Type B pancreatic cell (in vitro differentiated cells): ENCODE results near the gene CHD3. TPM values are rescaled to one million over a fixed set of nuclear protein-coding genes. Genes with fewer than 3 reads are reported as not detected.

Experiments
- DNase-seq: peaks from one replicate; pipeline ENCODE4 v3.0.0; 2021; ENCODE audit warnings: mixed read lengths; ENCODE audit not compliant: unreplicated experiment; ENCODE audit errors: extremely low spot score
- H3K27ac Mint-ChIP-seq: 2 replicates; pipeline ENCODE4 v1.8.0; 2021; ENCODE audit warnings: mild to moderate bottlenecking, mixed read lengths
- H3K27me3 Mint-ChIP-seq: 2 replicates; pipeline ENCODE4 v1.8.0; 2021; ENCODE audit warnings: mixed read lengths
- H3K36me3 Mint-ChIP-seq: 2 replicates; pipeline ENCODE4 v1.8.0; 2021; ENCODE audit warnings: mixed read lengths
- H3K4me1 Mint-ChIP-seq: one replicate; pipeline ENCODE4 v1.8.0; 2021; ENCODE audit warnings: mixed read lengths; ENCODE audit not compliant: unreplicated experiment
- H3K4me3 Mint-ChIP-seq: 2 replicates; pipeline ENCODE4 v1.8.0; 2021; ENCODE audit warnings: mild to moderate bottlenecking, mixed read lengths
- H3K9me3 Mint-ChIP-seq: 2 replicates; pipeline ENCODE4 v1.8.0; 2021; ENCODE audit warnings: mixed read lengths
- CTCF ChIP-seq: fragments of 200-600 bp; sonication (generic); conservative IDR thresholded peaks from 2 replicates; pipeline ENCODE4 v1.5.0; 2021; ENCODE audit warnings: antibody characterized with exemption, mild to moderate bottlenecking
- total RNA-seq: library from RNA; stranded (reverse); gene quantifications from 2 replicates; pipeline ENCODE4 v1.2.1, GENCODE V29; 2021; ENCODE audit warnings: low replicate concordance

CHD3 gene
- total RNA-seq, 1 donor from 2014 or later: 172 TPM

GRCh38 chr17:7841396-7841914 lies 47.1 kb upstream of the CHD3 start:
- Mint-ChIP-seq H3K27me3 (no peaks in the 10 kb centered on the region), H3K4me1 (peaks cover 43% of the 10 kb centered on the region), H3K4me3 (peak overlapping the region; percentile 96), H3K9me3 (no peaks in the 10 kb centered on the region), H3K27ac (peak overlapping the region; percentile 98), H3K36me3 (peaks cover 9% of the 10 kb centered on the region)
- no peak for DNase-seq
- peak; percentile 25 for TF ChIP-seq CTCF

GRCh38 chr17:7841915-7842379 lies 46.6 kb upstream of the CHD3 start:
- Mint-ChIP-seq H3K36me3 (peaks cover 9% of the 10 kb centered on the region), H3K9me3 (no peaks in the 10 kb centered on the region), H3K4me3 (peak overlapping the region; percentile 98), H3K27me3 (no peaks in the 10 kb centered on the region), H3K4me1 (peaks cover 41% of the 10 kb centered on the region), H3K27ac (peak overlapping the region; percentile 98)
- TF ChIP-seq CTCF: no peak
- peak; percentile 94 for DNase-seq

- Mint-ChIP-seq H3K4me3 (peak overlapping the region; percentile 98), H3K4me1 (peaks cover 34% of the 10 kb centered on the region), H3K27me3 (no peaks in the 10 kb centered on the region), H3K9me3 (no peaks in the 10 kb centered on the region), H3K36me3 (peaks cover 9% of the 10 kb centered on the region), H3K27ac (peak overlapping the region; percentile 98)
- DNase-seq: no peak
- TF ChIP-seq CTCF: no peak
Observed at GRCh38 chr17:7842380-7843256, 46.0 kb upstream of the CHD3 start.

GRCh38 chr17:7843257-7843535 lies 45.4 kb upstream of the CHD3 start:
- no peak for DNase-seq
- Mint-ChIP-seq H3K27me3 (no peaks in the 10 kb centered on the region), H3K27ac (peak overlapping the region; percentile 98), H3K4me1 (peaks cover 32% of the 10 kb centered on the region), H3K36me3 (peaks cover 9% of the 10 kb centered on the region), H3K4me3 (peak overlapping the region; percentile 98), H3K9me3 (no peaks in the 10 kb centered on the region)
- TF ChIP-seq CTCF: no peak

GRCh38 chr17:7843536-7844291 lies 44.9 kb upstream of the CHD3 start:
- peak overlapping the region; percentile 98 for H3K27ac Mint-ChIP-seq
- no peak for DNase-seq
- peaks cover 28% of the 10 kb centered on the region for H3K4me1 Mint-ChIP-seq
- H3K27me3 Mint-ChIP-seq: no peaks in the 10 kb centered on the region
- peak overlapping the region; percentile 98 for H3K4me3 Mint-ChIP-seq
- H3K9me3 Mint-ChIP-seq: no peaks in the 10 kb centered on the region
- TF ChIP-seq CTCF: no peak
- H3K36me3 Mint-ChIP-seq: peaks cover 9% of the 10 kb centered on the region
